Activated T-helper 1 cell treated with anti-CD3 and anti-CD28 coated beads, Interleukin-2, amount 50 U/mL, for 16 hours (primary cell): Measurements from ENCODE around the gene PIN4.
"Not testable (repeated sequence)": the region's sequence is repeated elsewhere in the genome, so short reads cannot be mapped to it uniquely, and the experiment has no call there.

Experiments
- DNase-seq, 2 donors: peaks; one replicate each; pipeline ENCODE4 v3.0.0-alpha.2; 2020; ENCODE audit warnings: low read depth in 1 of 2, low spot score in 1 of 2

PIN4 gene

DNA sequence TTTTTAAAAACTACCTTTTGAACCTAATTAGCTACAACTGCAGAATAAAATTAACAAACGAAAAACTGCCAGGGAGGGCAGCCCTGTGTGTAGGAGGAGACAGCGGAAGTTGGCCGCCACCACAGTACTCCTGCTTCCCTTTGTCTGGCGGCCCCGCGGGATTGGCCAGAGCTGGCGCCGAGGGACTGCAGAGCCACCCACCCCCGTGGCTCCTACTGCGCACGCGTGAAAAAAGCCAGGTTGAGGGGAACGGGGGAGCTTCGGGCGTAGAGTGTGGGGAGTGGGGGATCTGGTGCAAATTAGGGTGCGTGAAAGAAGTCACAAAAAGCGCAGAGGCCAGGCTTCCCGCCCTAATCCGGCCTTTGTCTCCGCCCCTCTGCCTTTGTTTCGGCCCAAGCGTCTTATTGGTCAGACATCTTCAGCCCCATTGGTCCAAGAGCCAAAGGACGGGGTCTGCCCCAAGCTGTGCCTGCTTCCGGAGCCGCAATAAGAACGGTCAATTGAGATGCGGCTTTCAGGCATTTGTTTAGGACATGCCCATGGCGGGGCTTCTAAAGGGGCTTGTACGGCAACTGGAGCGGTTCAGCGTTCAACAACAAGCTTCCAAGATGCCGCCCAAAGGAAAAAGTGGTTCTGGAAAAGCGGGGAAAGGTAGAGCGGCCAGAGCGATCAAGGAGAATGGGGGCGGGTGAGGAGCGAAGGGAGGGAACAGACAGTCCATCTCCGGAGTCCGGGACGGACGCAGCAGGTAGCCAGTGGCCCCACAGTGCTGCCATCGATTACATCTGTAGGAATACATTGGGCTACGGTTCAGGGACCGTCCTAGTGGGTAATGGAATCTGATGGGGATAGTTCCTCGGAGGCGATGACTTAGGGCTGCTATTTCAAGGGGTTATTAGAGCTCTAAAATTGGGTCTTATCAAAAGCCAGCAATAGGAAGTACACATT, at the start of gene PIN4:
PIN4 (plus strand) TSS at position 580 of the 948 bp plus-strand sequence; CDS start at position 609, 29 bp downstream.
- DNase-seq, result peak; percentile 53 to 68

DNA sequence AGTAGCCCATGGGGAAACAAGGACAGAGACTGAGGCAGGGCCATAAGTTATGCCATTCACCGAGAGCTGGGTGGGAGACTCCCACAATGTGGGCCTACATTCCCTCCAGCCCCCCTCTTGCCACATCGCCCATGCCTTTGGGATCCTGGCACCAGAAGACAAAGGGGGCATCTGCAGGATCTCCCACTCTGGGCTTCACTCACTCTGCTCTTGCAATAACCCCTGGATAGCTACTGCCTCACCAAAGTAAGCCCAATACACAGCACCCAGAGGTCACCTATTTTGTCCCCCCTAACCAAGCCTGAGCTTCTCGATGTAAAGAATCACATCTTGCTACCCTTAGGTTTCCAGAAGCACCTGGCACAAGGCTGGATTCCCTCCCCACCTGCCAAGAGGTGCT, 49.1 kb upstream of the PIN4 start:
- DNase-seq, result no peak

DNA sequence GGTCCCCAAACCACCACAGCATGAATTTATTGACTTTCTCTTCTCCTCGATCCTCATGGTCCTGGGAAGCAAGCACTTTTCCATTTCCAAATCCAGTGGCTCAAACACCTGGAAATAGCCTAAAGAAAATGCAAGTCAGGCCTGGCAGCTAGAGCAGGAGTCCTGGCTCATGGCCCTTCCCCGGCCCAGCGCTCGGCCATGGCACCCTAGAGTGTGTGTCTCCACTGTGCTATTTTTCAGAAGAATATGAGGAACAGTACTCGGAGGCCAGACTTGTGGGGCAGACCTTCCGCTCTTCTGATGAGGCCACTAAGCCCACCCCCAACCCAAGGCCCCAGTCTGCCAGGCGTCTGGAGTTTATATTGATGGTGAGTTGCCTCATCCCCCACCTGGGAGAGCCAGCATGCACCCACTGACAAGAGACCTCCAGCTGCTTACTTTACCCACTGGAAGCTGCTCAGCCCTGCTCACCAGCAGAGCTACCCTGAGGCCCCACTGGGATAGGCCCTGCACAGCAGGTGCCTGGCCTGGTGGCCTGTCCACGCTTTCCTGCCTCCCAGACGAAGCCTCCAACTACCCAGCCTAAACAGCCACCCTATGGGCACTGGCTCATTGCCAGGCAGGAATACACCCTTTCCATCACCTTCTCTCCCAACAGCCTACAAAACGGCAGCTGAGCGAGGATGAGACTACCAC, 47.6 kb upstream of the PIN4 start:
- no peak for DNase-seq

DNA sequence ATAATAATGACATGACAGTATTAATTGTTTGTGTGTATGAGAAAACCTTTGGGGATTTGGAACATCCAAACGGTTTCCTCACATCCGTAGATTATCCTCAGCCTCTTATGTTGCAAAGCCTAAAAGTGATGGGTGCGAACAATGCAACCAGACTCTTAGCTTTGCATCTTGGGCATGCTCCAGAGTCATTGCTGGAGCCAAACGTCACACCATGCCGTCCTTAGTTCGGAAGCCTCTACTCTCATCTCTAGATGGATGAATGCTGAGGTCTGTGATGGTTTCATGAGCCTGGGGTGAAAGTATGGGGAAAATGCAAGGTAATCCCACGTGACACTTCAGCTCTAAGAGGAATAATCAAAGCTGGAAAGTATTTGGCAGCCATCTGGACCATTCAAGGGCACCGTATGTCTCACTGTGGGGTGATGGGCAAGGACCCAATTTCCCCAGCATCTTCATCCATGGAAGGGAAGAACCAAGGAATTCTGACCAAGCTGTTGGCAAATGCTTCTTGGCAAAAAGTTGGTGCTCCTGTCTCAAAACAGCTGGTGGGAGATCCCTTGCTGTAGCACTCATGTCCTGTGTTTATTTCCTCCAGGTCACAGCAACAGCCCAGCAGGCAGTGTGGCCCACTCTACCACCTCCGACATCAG, 43.6 kb upstream of the PIN4 start:
- no peak for DNase-seq

DNA sequence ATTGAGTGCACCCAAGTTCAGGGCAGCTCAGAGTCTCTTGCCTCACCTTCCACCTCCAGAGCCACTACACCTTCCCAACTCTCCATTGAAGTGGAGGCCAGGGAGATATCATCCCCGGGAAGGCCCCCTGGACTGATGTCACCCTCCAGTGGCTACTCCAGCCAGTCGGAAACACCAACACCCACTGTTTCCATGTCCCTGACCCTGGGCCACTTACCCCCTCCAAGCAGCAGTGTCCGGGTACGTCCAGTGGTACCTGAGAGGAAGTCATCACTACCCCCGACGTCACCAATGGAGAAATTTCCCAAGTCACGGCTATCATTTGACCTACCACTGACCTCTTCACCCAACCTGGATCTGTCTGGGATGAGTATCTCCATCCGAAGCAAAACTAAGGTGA, 42.0 kb upstream of the PIN4 start:
- no peak for DNase-seq

DNA sequence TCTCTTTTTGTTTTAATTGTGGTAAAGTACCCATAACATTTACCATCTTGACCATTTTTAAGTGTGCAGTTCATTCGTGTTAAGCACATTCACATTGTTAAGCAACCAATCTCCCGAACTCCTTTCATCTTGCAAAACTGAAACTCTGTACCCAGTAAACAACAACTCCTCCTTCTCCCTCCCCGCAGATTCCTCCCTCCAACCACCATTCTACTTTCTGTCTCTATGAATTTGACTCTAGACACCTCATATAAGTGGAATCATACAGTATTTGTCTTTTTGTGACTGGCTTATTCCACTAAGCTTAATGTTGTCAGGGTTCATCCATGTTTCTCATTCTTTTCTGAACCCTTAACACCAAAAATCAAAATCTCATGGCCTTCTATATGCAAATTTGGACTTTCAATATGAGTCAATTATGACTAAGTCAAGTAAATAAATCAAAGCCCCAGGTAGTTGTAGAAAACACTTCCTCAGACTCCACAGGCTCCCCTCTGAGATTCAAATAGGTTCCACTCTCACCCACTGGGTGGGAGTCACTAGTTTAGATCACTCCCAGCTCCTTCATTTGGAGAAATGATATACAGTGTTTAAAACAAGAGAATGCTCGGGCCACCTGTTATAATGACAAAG, 40.1 kb upstream of the PIN4 start:
- no peak for DNase-seq

DNA sequence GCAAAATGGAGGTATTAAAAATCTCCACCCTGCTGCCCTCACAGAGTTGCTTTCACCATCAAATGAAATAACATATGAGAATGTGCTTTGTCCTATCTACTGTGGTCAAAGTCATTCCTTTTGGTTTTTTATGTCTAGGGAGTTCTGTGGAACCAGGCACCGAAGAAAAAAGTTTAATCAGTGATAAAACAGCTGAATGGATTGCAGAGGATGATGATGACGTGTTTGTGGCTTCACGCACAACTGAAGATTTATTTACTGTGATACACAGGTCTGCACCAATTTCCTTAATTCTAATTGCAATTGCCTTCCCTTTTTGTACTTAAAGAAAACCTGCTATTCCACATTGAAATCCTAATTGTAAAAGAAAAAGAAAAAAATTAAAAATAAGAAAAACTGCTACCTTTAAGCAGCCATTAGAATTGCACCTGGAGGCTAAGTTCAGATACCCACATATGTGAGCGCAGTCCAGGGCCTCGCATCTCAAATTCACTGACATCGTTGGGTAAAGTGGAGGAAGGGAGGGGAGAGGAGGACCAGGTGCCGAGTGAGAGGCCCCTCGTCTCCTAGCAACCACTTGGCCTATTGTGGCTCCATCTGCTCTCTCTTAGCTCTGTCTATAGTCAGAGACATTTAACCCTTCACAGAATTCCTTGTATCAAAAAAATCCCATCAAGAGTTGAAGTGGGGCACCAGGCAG, 39.3 kb upstream of the PIN4 start:
- no peak for DNase-seq

DNA sequence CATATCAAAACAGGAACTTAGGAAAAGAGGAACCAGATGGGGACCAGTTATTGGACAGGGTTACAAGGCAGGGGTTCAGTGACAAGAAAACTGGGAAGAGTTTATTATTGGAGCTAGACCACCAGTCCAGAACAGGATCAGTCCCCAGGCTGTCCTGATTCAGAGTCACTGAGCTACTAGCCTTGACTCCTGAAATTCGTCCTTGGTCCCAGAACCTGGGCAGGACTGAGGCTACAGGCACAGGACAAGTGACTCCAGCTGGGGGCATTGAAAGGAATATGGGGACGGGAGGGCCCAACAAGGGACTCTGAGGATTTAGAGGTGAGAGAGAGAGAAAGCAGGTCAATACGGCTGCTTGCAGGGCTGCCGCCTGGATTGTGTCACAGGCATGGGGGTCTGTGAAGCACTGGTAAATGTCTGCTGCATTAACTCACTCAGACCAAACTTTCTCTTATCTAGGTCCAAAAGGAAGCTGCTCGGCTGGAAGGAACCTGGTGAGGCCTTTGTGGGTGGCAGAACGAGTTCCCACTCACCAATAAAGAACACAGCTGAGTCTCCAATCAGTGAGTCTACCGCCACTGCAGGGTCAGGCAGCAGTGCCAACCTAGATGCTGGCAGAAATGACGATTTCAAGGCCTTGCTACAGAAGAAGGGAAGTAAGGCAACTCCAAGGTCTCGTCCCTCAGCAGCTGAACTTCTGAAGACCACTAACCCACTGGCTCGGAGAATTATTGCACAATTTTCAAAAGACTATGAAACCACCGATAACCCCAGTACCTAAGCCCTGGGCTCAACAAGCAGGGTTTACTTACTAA, 38.6 kb upstream of the PIN4 start:
- DNase-seq, result no peak

DNA sequence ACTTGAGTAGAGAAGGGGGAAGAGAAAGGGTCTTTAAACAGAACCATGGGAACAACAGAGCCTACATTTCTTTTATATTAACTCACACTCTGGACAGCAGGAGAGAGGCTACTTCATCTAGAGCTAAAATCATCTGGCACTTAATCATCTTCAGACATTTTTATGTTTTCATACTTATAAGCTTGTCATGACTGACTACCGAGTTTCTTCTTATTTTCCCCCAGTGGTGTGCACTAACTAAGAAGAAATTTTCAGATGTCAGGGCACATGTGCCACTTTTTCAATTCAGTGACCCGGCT, 38.0 kb upstream of the PIN4 start:
- no peak for DNase-seq

DNA sequence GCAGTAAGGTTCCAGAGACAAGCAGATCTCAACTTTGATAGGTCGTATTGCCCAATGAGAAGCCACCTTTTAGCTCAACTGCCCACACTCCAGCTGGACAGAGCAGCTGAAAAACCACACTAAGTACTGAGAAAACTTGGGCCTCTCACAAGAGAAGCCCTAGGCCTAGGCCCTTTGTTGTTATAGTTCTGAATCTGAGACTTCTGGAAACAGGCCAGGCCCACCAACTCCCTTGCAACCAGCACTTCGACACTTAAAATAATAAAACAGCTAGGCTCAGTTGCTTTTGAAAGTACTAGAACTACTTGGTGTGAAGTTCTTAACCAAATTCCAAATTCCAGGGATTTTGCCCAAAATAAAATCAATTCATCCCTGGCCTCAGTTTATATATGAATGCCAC, 36.4 kb upstream of the PIN4 start:
- no peak for DNase-seq

DNA sequence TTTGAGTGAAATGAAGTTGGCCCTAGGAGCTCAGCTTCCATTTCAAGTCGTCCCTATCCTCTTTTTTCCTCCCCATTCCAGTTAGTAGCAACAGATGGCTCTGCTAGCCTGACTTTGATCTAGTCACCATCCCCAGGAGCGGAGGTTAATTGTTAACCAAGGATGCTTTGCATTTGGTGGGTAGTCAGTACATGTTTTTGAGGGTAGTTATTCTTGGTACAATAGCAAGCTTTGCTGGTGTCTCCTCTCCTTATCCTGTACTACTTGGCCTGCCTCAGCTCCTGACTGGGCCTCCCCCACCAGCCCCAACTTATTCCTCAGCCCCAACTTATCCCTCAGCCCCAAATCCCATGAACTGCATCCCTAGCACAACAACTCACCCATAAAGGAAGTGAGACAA, 35.0 kb upstream of the PIN4 start:
- no peak for DNase-seq

DNA sequence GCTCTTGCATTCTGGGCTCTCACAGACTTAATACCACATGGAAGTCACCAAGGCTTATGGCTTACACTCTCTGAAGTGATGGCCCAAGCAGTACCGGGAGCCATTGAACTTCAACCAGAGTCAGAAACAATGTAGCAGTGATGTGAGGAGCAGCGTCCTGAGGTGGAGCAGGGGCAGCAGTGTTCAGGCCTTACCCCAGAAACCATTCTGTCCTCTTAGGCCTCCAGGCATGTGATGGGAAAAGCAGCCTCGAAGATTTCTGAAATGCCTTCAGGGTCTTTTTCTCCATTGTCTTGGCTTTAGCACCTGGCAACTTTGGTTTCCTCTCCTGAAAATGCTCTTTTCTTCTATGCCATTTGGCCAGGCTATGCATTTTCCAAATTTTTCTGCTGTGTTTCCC, 22.8 kb upstream of the PIN4 start:
- DNase-seq, result no peak

DNA sequence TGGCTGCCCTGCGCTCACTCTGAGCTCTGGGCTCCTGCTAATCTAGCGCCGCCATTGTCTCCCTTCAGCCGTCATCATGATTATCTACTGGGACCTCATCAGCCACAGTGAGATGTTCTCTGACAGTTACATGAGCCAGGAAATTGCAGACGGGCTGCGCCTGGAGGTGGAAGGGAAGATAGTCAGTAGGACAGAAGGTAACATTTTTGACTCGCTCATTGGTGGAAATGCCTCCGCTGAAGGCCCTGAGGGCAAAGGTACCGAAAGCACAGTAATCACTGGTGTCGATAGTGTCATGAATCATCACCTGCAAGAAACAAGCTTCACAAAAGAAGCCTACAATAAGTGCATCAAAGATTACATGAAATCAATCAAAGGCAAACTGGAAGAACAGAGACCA, 21.8 kb upstream of the PIN4 start:
- no peak for DNase-seq

DNA sequence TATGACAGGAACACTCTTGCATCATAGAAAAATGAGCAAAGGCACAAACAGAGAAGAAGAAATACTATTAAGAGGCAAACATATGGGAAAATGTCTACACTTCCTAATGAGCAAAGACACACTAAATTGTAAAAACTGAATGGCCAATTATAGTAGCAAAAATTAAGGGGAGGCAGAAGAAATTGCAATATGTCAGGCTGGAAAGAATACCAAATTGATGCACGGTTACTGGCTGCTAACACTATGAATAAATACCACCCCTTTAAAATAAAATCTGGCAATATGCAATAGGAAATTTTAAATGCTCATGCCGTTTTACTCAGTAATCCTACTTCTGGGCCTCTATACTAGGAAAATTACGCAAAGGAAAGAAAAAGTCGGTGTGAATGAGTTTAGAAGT, 16.0 kb upstream of the PIN4 start:
- no peak for DNase-seq

DNA sequence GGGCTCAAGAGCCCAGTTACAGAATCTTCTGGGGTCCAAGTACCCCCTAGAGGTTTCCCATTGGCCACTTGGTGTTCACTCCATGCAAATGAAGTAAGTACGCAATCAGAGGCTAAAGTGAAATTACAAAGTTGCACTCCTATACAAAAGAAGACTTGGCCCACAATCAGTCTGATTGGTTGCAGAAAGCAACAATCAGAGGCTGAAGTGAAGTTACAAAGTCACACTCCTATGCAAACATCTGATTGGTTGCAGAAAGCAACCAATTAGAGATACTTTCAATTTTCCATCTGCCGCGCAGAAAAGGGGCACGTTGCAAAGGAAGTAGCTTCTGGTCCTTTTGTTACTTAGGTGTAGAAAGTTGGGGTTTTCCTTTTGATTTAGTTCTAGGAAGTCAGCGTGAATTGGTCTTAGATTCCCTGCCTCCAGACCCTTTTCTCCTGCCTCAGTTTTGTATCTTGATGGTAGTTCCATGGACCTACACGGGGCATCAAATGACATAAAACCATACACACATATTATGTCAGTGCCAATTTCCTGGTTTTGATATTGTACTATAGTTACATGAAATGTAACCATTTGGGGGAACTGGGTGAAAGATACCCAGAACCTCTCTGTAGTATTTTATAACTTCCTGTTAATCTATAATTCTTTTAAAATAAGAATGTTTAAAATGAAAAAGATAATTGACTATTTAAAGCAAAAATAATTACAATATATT, 12.4 kb upstream of the PIN4 start:
- DNase-seq, result peak in 1 of 2 donors; percentile 9

DNA sequence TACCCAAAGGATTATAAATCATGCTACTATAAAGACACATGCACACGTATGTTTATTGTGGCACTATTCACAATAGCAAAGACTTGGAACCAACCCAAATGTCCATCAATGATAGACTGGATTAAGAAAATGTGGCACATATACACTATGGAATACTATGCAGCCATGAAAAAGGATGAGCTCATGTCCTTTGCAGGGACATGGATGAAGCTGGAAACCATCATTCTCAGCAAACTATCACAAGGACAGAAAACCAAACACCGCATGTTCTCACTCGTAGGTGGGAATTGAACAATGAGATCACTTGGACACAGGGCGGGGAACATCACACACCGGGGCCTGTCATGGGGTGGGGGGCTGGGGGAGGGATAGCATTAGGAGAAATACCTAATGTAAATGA, 5.3 kb upstream of the PIN4 start:
- DNase-seq, result not testable (repeated sequence)

DNA sequence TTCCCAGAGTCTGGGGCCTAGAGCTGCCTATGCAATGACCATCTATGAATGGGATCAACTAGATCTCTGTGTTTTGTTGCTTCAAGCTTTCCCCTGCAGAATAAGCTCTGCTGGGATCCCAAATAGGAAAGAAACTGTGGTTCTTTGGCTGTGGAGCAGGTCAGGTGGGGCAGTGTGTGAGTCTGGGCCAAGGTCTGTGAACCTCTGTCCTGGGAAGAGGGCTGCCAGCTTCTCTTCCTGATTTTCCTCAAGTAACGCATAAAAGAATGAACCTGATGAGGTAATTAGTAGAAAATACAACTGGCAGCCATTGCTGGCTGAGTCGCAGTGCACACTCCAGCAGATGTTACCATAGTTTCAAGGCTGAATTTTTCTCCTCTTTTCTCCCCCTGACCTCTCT, 4.6 kb upstream of the PIN4 start:
- no peak for DNase-seq

DNA sequence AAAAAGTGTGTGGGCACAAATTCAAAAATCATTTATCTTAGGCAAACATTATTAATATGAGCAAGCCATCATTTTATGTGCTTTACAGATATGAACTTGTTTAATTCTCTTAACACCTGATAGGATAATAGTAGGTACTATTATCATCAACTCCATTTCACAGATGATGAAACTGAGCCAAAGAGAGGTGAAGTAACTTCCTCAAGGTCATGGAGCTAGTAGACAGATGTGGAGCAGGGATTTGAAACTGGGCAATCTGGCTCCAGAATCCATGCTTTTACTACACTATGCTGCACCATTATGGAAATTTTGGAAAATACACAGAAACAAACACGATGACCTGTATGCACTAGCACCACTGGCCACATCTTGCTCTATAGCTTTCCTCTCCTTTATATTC, 1.0 kb upstream of the PIN4 start:
- no peak for DNase-seq

DNA sequence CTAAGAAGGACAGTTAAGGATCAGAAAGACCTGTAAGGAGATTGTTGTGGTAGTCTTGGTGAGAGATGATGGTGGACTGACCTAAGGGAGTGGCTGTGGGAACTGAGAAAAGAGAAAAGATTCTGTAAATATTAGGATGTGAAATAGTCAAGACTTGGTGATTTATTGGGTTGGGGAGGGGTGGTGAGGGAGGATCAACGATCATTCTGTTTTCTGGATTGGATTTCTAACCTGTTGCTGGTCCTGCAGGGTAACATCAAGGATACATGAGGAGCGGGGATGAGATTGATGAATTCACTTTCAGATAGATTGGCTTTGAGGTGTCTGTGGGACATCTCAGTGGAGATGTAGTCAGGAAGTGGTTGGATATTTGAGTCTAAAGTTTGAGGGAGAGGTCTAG, 1.4 kb downstream of the PIN4 start:
- DNase-seq, result no peak
